ENCODE measurements around the gene FLII.
"Not testable (repeated sequence)": the region's sequence is repeated elsewhere in the genome, so short reads cannot be mapped to it uniquely, and the experiment has no call there.

The FLII gene

GRCh38 chr17:18218756-18219415, 39.7 kb downstream of the FLII start:
- ChIA-PET CTCF (interaction anchor here (0.6 to 6.1 kb wide), 8 partner anchors 12 to 739 kb away, joined by 3 to 49 read pairs (median 4); no protein-coding TSS in a partner anchor), POLR2A (interaction anchor here (0.6 kb wide), 2 partner anchors 11 to 22 kb away, joined by 3 read pairs; no protein-coding TSS in a partner anchor)
- no peak for TF ChIP-seq CTCF (IDR thresholded peaks at IDR 0.05; ENCODE audit: insufficient read depth, low read length, missing control alignments)
- no peak for DNase-seq (ENCODE audit: low read depth, low spot score)
- no peak overlapping the region for H3K4me3 ChIP-seq (ENCODE audit: low read depth, low read length)

GRCh38 chr17:18217412-18218015, 41.0 kb downstream of the FLII start:
- peak; percentile 94 for TF ChIP-seq CTCF (IDR thresholded peaks at IDR 0.05; ENCODE audit: insufficient read depth, low read length, missing control alignments)
- no peak overlapping the region for H3K4me3 ChIP-seq (ENCODE audit: low read depth, low read length)
- CTCF ChIA-PET: interaction anchor here (0.7 to 6.1 kb wide), 15 partner anchors 9 to 279 kb away, joined by 3 to 49 read pairs (median 3); no protein-coding TSS in a partner anchor
- no peak for DNase-seq (ENCODE audit: low read depth, low spot score)
- POLR2A ChIA-PET: interaction anchor here (1.9 kb wide), 1 partner anchor 34 kb away, joined by 5 read pairs; the partner anchor contains the start of gene ALKBH5

- DNase-seq (ENCODE audit: low read depth, low spot score); H3K4me3 ChIP-seq (ENCODE audit: low read depth, low read length): not testable (repeated sequence)
- ChIA-PET CTCF (interaction anchor here (1.0 to 6.1 kb wide), 6 partner anchors 10 to 76 kb away, joined by 3 to 49 read pairs (median 4); no protein-coding TSS in a partner anchor), POLR2A (interaction anchor here (1.9 kb wide), 1 partner anchor 33 kb away, joined by 5 read pairs; the partner anchor contains the start of gene ALKBH5)
These were observed 41.6 kb downstream of the FLII start for GRCh38 chr17:18216906-18217305.

- ChIA-PET POLR2A (no interaction called here), CTCF (no interaction called here)
- no peak for DNase-seq (ENCODE audit: low read depth, low spot score)
- TF ChIP-seq CTCF (IDR thresholded peaks at IDR 0.05; ENCODE audit: insufficient read depth, low read length, missing control alignments): no peak
- H3K4me3 ChIP-seq (ENCODE audit: low read depth, low read length): no peak overlapping the region
These were observed 44.8 kb downstream of the FLII start for GRCh38 chr17:18213666-18214270.

- no peak overlapping the region for H3K4me3 ChIP-seq (ENCODE audit: low read depth, low read length)
- DNase-seq (ENCODE audit: low read depth, low spot score): no peak
- POLR2A ChIA-PET: interaction anchor here (0.6 kb wide), 1 partner anchor 10 kb away, joined by 3 read pairs; no protein-coding TSS in a partner anchor
- no peak for TF ChIP-seq CTCF (IDR thresholded peaks at IDR 0.05; ENCODE audit: insufficient read depth, low read length, missing control alignments)
- CTCF ChIA-PET: interaction anchor here (7.6 kb wide), 1 partner anchor 9 kb away, joined by 49 read pairs; no protein-coding TSS in a partner anchor
These were observed 50.4 kb downstream of the FLII start for GRCh38 chr17:18208092-18208491.

- POLR2A ChIA-PET: no interaction called here
- CTCF ChIA-PET: interaction anchor here (1.0 to 7.6 kb wide), 2 partner anchors 10 to 64 kb away, joined by 4 to 49 read pairs; no protein-coding TSS in a partner anchor
- no peak for DNase-seq (ENCODE audit: low read depth, low spot score)
- H3K4me3 ChIP-seq (ENCODE audit: low read depth, low read length): no peak overlapping the region
- TF ChIP-seq CTCF (IDR thresholded peaks at IDR 0.05; ENCODE audit: insufficient read depth, low read length, missing control alignments): no peak
These were observed 51.6 kb downstream of the FLII start for GRCh38 chr17:18206962-18207361.

All from AG04449 (cell line).